Measurements from ENCODE around the gene OTOP3.

DNA sequence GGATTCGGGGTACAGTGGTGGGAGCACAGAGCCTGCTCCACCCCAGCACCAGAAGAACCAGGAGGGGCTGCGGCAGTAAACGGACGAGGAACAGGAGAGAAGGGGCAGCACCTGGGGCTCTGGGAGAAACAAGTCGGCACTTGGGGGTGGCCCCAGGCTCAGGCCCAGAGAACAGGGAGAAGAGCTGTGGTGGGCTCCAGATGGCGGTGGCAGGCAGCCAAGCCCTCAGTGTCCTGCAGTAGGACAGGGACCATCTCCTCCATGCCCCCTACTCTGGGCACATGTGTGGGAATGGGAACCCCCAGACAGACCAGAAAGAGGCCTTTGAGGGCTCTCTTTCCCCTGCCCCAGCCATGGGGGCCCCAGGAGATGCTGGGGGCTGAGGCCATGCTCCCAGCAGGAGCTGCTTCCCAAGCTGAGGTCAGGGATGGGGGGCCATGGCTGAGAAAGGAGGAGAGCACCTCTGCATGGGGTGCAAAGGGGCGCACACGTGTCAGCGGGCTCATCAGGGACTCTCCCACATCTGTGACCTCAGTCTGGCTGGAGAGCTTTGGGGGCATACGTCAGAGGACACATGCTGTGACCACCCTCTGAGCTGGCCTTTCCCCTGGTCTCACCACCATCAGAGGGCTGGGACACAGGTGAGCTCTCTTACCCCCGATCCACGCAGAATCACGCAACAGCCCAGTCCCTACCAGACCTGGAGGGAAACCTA lies 19.4 kb upstream of the OTOP3 start:
- TF ChIP-seq, protein P1, sequence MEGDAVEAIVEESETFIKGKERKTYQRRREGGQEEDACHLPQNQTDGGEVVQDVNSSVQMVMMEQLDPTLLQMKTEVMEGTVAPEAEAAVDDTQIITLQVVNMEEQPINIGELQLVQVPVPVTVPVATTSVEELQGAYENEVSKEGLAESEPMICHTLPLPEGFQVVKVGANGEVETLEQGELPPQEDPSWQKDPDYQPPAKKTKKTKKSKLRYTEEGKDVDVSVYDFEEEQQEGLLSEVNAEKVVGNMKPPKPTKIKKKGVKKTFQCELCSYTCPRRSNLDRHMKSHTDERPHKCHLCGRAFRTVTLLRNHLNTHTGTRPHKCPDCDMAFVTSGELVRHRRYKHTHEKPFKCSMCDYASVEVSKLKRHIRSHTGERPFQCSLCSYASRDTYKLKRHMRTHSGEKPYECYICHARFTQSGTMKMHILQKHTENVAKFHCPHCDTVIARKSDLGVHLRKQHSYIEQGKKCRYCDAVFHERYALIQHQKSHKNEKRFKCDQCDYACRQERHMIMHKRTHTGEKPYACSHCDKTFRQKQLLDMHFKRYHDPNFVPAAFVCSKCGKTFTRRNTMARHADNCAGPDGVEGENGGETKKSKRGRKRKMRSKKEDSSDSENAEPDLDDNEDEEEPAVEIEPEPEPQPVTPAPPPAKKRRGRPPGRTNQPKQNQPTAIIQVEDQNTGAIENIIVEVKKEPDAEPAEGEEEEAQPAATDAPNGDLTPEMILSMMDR (IDR thresholded peaks at IDR 0.05), result no peak
- no peak for TF ChIP-seq POLR2A (IDR thresholded peaks at IDR 0.05)

All from esophagus squamous epithelium (tissue), 4 donors.